OCI-LY3 (cell line): Measurements from ENCODE around the gene WWP2.
"Not testable (repeated sequence)": the region's sequence is repeated elsewhere in the genome, so short reads cannot be mapped to it uniquely, and the experiment has no call there.

Source experiments
- CTCF ChIP-seq: fragments of 200-600, 300-600 bp; sonication (generic); IDR thresholded peaks from 2 replicates; pipeline ENCODE4 v1.5.1; 2014; ENCODE audit warnings: antibody characterized with exemption, low read length, low read depth
- EZH2phosphoT487 ChIP-seq: fragments of 200-600 bp; shearing (Covaris generic); IDR thresholded peaks from 2 replicates; pipeline ENCODE4 v1.6.1; 2018; ENCODE audit warnings: antibody characterized with exemption, mixed run types, low read depth

- TF ChIP-seq CTCF, EZH2phosphoT487: not testable (repeated sequence)
Observed at GRCh38 chr16:69951017-69951671, 189.0 kb downstream of the WWP2 start, which contains the start of gene CLEC18A.
